MM.1S (cell line): ENCODE measurements around the gene NAT16.

Experiments used
- DNase-seq: peaks from one replicate; pipeline ENCODE4 v3.0.0-alpha.2; 2015
- H2AFZ ChIP-seq: fragments of 300-600 bp; sonication (generic); 2 replicates; pipeline ENCODE4 v1.6.0; 2016; ENCODE audit warnings: antibody characterized with exemption, low read length
- H3F3A ChIP-seq: fragments of 300-600 bp; sonication (generic); 2 replicates; pipeline ENCODE4 v1.6.1; 2016; ENCODE audit warnings: mild to moderate bottlenecking, antibody characterized with exemption, low read length, moderate library complexity, mixed read lengths; ENCODE audit not compliant: insufficient read depth
- H3K27ac ChIP-seq: fragments of 300-600 bp; sonication (generic); 2 replicates; pipeline ENCODE4 v1.5.1; 2016; ENCODE audit warnings: mild to moderate bottlenecking, low read length
- H3K27me3 ChIP-seq: fragments of 300-600 bp; sonication (generic); replicated peaks from 2 replicates; pipeline ENCODE4 v1.6.0; 2016; ENCODE audit warnings: low read length; ENCODE audit not compliant: insufficient read depth
- H3K36me3 ChIP-seq: fragments of 300-600 bp; sonication (generic); replicated peaks from 2 replicates; pipeline ENCODE4 v1.6.1; 2016; ENCODE audit warnings: mild to moderate bottlenecking, low read length, mixed read lengths; ENCODE audit not compliant: insufficient read depth
- H3K4me1 ChIP-seq: fragments of 300-600 bp; sonication (generic); 2 replicates; pipeline ENCODE4 v1.6.1; 2016; ENCODE audit warnings: low read length, mixed read lengths
- H3K4me2 ChIP-seq: fragments of 300-600 bp; sonication (generic); 2 replicates; pipeline ENCODE4 v1.6.0; 2016; ENCODE audit warnings: low read depth, low read length
- H3K4me3 ChIP-seq: fragments of 300-600 bp; sonication (generic); 2 replicates; pipeline ENCODE4 v1.5.1; 2016; ENCODE audit warnings: low read length, mixed read lengths
- H3K79me2 ChIP-seq: fragments of 300-600 bp; sonication (generic); 2 replicates; pipeline ENCODE4 v1.6.1; 2016; ENCODE audit warnings: mixed run types, low read length, mixed read lengths
- H3K9ac ChIP-seq: fragments of 300-600 bp; sonication (generic); 2 replicates; pipeline ENCODE4 v1.6.1; 2016; ENCODE audit warnings: low read length, mixed read lengths
- H3K9me2 ChIP-seq: fragments of 300-600 bp; sonication (generic); replicated peaks from 2 replicates; pipeline ENCODE4 v1.6.1; 2016; ENCODE audit warnings: mild to moderate bottlenecking, low read length, mixed read lengths; ENCODE audit not compliant: insufficient read depth
- H3K9me3 ChIP-seq: fragments of 300-600 bp; sonication (generic); replicated peaks from 2 replicates; pipeline ENCODE4 v1.6.1; 2016; ENCODE audit warnings: mild to moderate bottlenecking, low read length, mixed read lengths; ENCODE audit not compliant: insufficient read depth
- H4K20me1 ChIP-seq: fragments of 300-600 bp; sonication (generic); 2 replicates; pipeline ENCODE4 v1.6.1; 2016; ENCODE audit warnings: mild to moderate bottlenecking, low read length, moderate library complexity, mixed read lengths; ENCODE audit not compliant: insufficient read depth
- CTCF ChIP-seq: fragments of 300-600 bp; sonication (generic); IDR thresholded peaks from 2 replicates; pipeline ENCODE4 v1.5.1; 2016; ENCODE audit warnings: antibody characterized with exemption, low read length, mixed read lengths
- EZH2 ChIP-seq: fragments of 300-600 bp; sonication (generic); optimal IDR thresholded peaks from 2 replicates; pipeline ENCODE3; 2017; ENCODE audit warnings: low read depth, mild to moderate bottlenecking, antibody characterized with exemption, low read length, mixed read lengths
- EZH2phosphoT487 ChIP-seq: fragments of 300-600 bp; sonication (generic); IDR thresholded peaks from 2 replicates; pipeline ENCODE4 v1.6.1; 2018; ENCODE audit warnings: antibody characterized with exemption, low read length

The NAT16 gene

GRCh38 chr7:101140746-101141382, 39.2 kb downstream of the NAT16 start:
- Histone ChIP-seq H3K4me2 (no peak overlapping the region), H3K9ac (no peak overlapping the region), H3K27ac (no peak overlapping the region), H2AFZ (no peak overlapping the region), H3K79me2 (no peaks in the 10 kb centered on the region), H3K9me3 (no peaks in the 10 kb centered on the region), H3K4me1 (peaks cover 6% of the 10 kb centered on the region; the same call in 1 of the 2 replicates), H4K20me1 (no peaks in the 10 kb centered on the region), H3K9me2 (no peaks in the 10 kb centered on the region), H3K4me3 (no peak overlapping the region), H3F3A (no peaks in the 10 kb centered on the region), H3K27me3 (peaks cover 66% of the 10 kb centered on the region), H3K36me3 (no peaks in the 10 kb centered on the region)
- DNase-seq: no peak
- no peak for TF ChIP-seq CTCF
- TF ChIP-seq EZH2phosphoT487: no peak

- no peaks in the 10 kb centered on the region for H3K36me3 ChIP-seq
- DNase-seq: no peak
- no peak overlapping the region for H3K27ac ChIP-seq
- no peak overlapping the region for H2AFZ ChIP-seq
- TF ChIP-seq CTCF (no peak), EZH2phosphoT487 (no peak), EZH2 (no peak)
- no peaks in the 10 kb centered on the region for H3K79me2 ChIP-seq
- peaks cover 66% of the 10 kb centered on the region for H3K27me3 ChIP-seq
- no peaks in the 10 kb centered on the region for H3K9me3 ChIP-seq
- no peak overlapping the region for H3K4me3 ChIP-seq
- no peaks in the 10 kb centered on the region for H3F3A ChIP-seq
- H4K20me1 ChIP-seq: no peaks in the 10 kb centered on the region
- H3K4me1 ChIP-seq: peaks cover 6% of the 10 kb centered on the region; the same call in 1 of the 2 replicates
- H3K9me2 ChIP-seq: no peaks in the 10 kb centered on the region
- H3K9ac ChIP-seq: no peak overlapping the region
- H3K4me2 ChIP-seq: no peak overlapping the region
Observed at GRCh38 chr7:101140339-101140699, 39.8 kb downstream of the NAT16 start.

GRCh38 chr7:101138213-101138870, 41.8 kb downstream of the NAT16 start:
- Histone ChIP-seq H3K4me3 (peak overlapping the region; percentile 30; the same call in 1 of the 2 replicates), H2AFZ (no peak overlapping the region), H3K4me1 (peaks cover 6% of the 10 kb centered on the region; the same call in 1 of the 2 replicates), H4K20me1 (no peaks in the 10 kb centered on the region), H3K9me2 (no peaks in the 10 kb centered on the region), H3K9me3 (no peaks in the 10 kb centered on the region), H3K79me2 (no peaks in the 10 kb centered on the region), H3F3A (no peaks in the 10 kb centered on the region), H3K9ac (no peak overlapping the region; the same call in 1 of the 2 replicates), H3K36me3 (no peaks in the 10 kb centered on the region), H3K4me2 (peak overlapping the region; percentile 46), H3K27me3 (peaks cover 76% of the 10 kb centered on the region), H3K27ac (no peak overlapping the region)
- peak; percentile 64 for DNase-seq
- TF ChIP-seq EZH2: no peak
- peak; percentile 76 for TF ChIP-seq CTCF
- TF ChIP-seq EZH2phosphoT487: no peak
